GM21619 (cell line): Measurements from ENCODE around the gene CHI3L2.
A peak's percentile ranks its signal among the peaks of the same experiment; 100 is the strongest.

Experiments
- ATAC-seq: cut with Tn5 transposase; IDR thresholded peaks from one replicate; pipeline ENCODE4 v1.9.1; 2021; ENCODE audit not compliant: unreplicated experiment

The CHI3L2 gene

GRCh38 chr1:111219557-111220286 is 7.8 kb upstream of the CHI3L2 start:
- ATAC-seq: peak; percentile 25

- ATAC-seq: no peak
These were observed 7.1 kb upstream of the CHI3L2 start for GRCh38 chr1:111220302-111220890.

- ATAC-seq: no peak
These were observed 6.3 kb upstream of the CHI3L2 start for GRCh38 chr1:111221276-111221632.

- ATAC-seq: peak; percentile 63
These were observed 5.8 kb upstream of the CHI3L2 start for GRCh38 chr1:111221633-111222291.

- ATAC-seq: peak; percentile 18
These were observed 5.0 kb upstream of the CHI3L2 start for GRCh38 chr1:111222308-111223125.

DNA sequence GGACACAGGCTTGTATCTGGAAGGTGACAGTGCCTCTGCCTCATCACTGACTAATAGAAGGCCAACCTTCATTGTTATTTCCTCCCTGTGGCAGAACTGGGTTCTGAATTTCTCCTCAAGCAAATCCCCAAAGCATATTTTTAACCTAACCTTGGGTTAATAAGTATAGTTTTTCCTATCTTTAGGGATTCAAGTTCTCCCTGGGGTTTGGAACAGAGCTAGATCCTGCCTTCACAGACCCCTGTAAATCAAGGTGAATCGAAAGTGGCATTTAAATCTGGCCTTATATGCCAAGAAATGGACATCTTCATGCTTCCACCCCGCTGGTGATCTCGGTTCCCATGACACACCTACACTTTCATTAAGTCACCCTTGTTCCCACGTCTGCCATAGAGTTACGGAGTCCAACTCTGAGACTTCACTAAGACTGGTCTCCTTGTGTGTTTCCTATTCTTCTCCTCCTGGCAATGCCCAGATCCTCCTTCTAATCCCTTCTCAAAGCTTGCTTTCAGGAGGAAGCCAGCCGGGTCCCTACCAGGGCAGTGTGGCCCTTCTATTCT is 4.3 kb upstream of the CHI3L2 start:
- ATAC-seq: no peak

- ATAC-seq: no peak
These were observed 2.4 kb upstream of the CHI3L2 start for GRCh38 chr1:111225091-111225490.

DNA sequence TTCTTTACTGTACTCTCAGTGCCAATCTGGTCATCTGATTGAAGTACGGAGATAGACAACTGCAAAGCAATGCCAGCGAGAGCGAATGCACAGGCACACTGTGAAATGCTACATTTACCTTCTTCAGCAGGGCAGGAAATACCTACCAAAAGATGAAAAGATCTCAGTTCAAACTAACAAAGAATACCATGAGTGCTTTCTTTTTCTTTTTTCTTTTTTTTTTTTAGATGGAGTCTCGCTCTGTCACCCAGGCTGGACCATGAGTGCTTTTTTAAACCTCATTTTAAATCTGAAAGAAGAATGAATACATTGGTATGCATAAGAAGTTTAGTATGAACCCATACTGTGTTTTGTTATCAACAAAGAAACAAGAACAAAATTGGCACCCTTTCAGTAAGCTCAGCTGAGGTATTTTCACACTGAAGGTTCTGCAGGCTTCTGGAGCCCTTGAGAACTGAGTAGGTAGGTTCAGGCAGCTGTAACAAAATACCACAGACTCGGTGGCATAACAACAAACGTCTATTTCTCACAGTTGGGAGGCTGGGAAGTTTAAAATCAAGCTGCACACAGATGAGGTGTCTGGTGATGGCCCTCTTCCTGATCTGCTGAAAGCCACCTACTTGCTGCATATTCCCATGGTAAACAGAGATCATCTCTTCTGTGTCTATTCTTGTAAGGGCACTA is 1.7 kb upstream of the CHI3L2 start:
- ATAC-seq: no peak

GRCh38 chr1:111227851-111228747 is 586 bp downstream of the CHI3L2 start:
- no peak for ATAC-seq

GRCh38 chr1:111228748-111229126 is 1.2 kb downstream of the CHI3L2 start:
- no peak for ATAC-seq

- ATAC-seq: no peak
These were observed 4.6 kb downstream of the CHI3L2 start for GRCh38 chr1:111232134-111232533.

GRCh38 chr1:111234258-111234657 is 6.7 kb downstream of the CHI3L2 start:
- no peak for ATAC-seq

DNA sequence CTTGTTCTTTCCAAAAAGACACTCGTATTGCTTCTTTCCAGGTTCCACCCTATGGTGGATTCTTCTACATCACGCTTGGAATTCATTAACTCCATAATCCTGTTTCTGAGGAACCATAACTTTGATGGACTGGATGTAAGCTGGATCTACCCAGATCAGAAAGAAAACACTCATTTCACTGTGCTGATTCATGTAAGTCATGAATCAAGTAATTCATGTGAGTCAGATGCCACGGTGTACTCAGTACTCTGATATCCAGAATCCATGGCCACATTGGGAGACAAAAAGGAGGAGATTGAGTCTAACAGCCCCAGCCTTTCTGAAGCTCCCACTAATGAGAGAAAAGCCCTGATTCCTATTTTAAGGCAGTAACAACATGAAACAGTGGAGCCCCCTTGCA is 7.4 kb downstream of the CHI3L2 start:
- no peak for ATAC-seq

- no peak for ATAC-seq
These were observed 8.9 kb downstream of the CHI3L2 start for GRCh38 chr1:111236379-111236778.

DNA sequence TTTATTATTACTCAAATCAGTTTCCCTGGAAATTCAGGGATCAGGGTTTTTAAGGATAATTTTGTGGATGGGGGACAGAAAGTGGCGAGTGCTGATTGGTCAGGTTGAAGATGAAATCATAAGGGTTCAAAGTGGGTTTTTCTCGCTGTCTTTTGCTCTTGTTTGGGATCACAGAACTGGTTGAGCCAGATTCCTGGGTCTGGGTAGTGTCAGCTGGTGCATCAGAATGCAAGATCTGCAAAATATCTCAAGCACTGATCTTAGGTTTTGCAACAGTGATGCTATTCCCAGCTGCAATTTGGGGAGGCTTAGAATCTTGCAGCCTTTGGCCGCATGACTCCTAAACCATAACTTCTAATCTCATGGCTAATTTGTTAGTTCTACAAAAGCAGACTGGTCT is 9.3 kb downstream of the CHI3L2 start:
- no peak for ATAC-seq

- ATAC-seq: no peak
These were observed 10.7 kb downstream of the CHI3L2 start for GRCh38 chr1:111238056-111238795.

GRCh38 chr1:111241797-111242196 is 14.3 kb downstream of the CHI3L2 start:
- ATAC-seq: no peak

DNA sequence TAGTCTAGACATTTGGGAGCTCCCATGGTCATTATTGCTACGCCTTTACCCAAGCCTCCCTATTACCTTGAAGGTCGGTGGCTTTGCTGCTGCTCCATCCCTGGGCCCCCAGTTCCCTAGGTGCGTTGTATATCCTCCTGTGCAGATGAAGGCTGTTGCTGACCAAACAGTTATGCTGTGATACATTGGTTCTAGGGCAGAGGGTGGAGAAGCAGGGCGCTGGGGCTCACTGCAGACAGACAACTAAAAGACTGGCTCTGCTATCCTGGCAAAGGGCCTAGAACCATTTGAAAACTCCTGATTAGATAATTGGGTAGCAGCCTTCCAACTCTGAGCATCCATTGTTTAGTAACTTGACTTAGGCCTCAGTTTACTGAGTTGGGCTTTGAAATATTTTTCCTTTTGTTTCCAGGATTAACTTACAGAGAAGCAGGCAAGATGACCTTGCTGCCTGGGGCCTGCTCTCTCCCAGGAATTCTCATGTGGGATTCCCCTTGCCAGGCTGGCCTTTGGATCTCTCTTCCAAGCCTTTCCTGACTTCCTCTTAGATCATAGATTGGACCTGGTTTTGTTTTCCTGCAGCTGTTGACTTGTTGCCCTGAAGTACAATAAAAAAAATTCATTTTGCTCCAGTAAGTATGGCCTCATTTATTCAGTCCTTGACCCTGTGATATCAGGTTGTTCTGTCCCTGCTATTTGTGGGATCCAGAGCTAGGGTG is 15.5 kb downstream of the CHI3L2 start:
- ATAC-seq: no peak
